Measurements from ENCODE around the gene MS4A6A. TPM values are rescaled to one million over a fixed set of nuclear protein-coding genes. Genes with fewer than 3 reads are reported as not detected.
"Not testable (repeated sequence)": the region's sequence is repeated elsewhere in the genome, so short reads cannot be mapped to it uniquely, and the experiment has no call there.

The MS4A6A gene
- total RNA-seq, 1 donor from 2014 or later, result 112 TPM

DNA sequence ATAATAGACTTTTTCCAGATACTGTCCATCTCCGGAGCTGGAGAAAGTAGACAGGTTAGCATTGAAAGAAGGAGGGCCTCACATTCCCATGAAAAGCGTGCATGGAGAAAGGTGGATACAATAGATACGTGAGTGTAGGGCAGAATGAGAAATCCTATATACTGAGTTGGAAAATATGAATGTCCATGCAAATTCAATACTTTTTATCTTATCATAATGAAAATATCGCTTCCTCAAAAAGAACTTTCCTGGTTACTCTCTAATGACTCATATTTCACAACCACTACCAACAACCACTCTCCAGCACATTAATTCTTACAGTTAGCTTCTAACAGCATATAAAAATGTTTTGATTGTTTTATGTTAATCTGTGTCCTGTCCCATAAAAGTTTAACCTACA is 22.0 kb upstream of the MS4A6A start:
- intact Hi-C loops (cut with DNase I), result no loop called here
- no peak overlapping the region for H3K4me3 ChIP-seq
- no peak for TF ChIP-seq CTCF (IDR thresholded peaks at IDR 0.05)
- DNase-seq (no peak), ATAC-seq (no peak)
- H3K27ac ChIP-seq, result no peak overlapping the region
- H3K36me3 ChIP-seq, result no peaks in the 10 kb centered on the region
- H3K27me3 ChIP-seq, result no peaks in the 10 kb centered on the region
- no peaks in the 10 kb centered on the region for H3K9me3 ChIP-seq
- H3K4me1 ChIP-seq, result no peaks in the 10 kb centered on the region

GRCh38 chr11:60201334-60201733 is 18.5 kb upstream of the MS4A6A start:
- H3K27me3 ChIP-seq; H3K36me3 ChIP-seq; DNase-seq; ATAC-seq; H3K4me3 ChIP-seq; intact Hi-C loops (cut with DNase I); H3K9me3 ChIP-seq; H3K27ac ChIP-seq; H3K4me1 ChIP-seq: not testable (repeated sequence)

DNA sequence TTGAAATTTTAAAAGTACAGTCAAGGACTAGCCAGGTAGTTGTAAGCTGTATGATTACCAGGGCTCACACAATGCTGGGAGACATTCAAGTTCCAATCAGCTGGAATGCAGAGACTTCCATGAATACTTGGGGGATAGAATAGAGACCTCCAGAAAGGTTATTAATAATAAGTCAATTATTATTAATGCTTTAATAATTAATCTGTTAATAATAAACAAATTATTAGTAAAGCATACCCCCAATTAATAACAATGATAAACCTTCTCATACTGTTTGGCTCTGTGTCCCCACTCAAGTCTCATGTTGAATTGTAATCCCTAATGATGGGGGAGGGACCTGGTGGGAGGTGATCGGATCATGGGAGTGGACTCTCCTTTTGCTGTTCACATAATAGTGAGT is 14.6 kb upstream of the MS4A6A start:
- DNase-seq (no peak), ATAC-seq (no peak)
- intact Hi-C loops (cut with DNase I), result no loop called here
- Histone ChIP-seq H3K4me1 (no peaks in the 10 kb centered on the region), H3K27ac (no peak overlapping the region), H3K4me3 (no peak overlapping the region), H3K9me3 (no peaks in the 10 kb centered on the region), H3K27me3 (no peaks in the 10 kb centered on the region), H3K36me3 (no peaks in the 10 kb centered on the region)
- TF ChIP-seq CTCF (IDR thresholded peaks at IDR 0.05), result no peak

GRCh38 chr11:60195923-60196368 is 13.1 kb upstream of the MS4A6A start:
- H3K27ac ChIP-seq, result peak overlapping the region; percentile 49

DNA sequence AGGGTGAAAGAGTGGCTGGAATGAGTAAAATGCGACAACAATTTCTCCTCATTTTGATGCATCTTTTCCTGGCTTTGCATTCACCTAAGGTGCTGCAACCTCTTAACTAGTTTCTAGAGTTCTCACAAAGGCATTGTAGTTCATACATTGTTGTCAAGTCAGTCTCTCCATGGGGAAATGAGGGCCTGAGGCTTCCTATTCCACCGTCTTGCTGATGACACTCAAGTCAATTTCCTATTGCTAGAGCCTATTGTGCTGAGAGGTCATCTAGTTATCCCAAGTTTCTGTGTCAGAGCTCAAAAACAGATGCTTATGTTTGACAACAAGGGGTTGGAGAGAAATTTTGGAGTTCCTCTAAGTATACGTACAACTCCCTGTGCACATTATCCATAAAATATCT is 11.6 kb upstream of the MS4A6A start:
- no peaks in the 10 kb centered on the region for H3K9me3 ChIP-seq

More at GRCh38 chr11:60195923-60196368, 13.1 kb upstream of the MS4A6A start:
- no peaks in the 10 kb centered on the region for H3K27me3 ChIP-seq
- DNase-seq (no peak), ATAC-seq (no peak)
- TF ChIP-seq CTCF (IDR thresholded peaks at IDR 0.05), result no peak
- H3K36me3 ChIP-seq, result no peaks in the 10 kb centered on the region
- intact Hi-C loops (cut with DNase I), result no loop called here
- no peak overlapping the region for H3K4me3 ChIP-seq
- H3K9me3 ChIP-seq, result no peaks in the 10 kb centered on the region
- H3K4me1 ChIP-seq, result no peaks in the 10 kb centered on the region

More for the DNA sequence above, 11.6 kb upstream of the MS4A6A start:
- ATAC-seq (no peak), DNase-seq (no peak)
- Histone ChIP-seq H3K36me3 (no peaks in the 10 kb centered on the region), H3K4me3 (no peak overlapping the region), H3K27me3 (no peaks in the 10 kb centered on the region), H3K4me1 (no peaks in the 10 kb centered on the region), H3K27ac (no peak overlapping the region)
- intact Hi-C loops (cut with DNase I), result no loop called here
- TF ChIP-seq CTCF (IDR thresholded peaks at IDR 0.05), result no peak
